ENCODE measurements around the gene RHOXF2.

Gene RHOXF2

DNA sequence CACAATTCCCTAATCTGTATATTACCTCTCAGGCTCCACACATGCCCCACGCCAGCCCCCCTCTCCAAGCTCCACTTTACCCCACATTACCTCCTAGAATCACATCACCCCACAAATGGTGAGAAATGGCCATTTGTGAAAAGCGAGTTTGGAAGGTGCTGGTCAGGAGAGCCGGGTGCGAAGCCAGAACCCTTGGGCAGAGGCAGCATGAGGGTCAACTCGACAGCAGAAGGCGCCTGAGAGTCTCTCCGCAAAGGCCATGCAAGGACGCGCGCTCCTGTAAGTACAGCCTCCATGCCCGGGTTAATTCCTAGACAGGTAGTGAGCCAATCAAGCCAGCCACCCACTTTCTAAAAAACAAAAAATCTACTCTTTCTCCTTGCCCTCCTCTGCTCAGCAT lies 42.4 kb downstream of the RHOXF2 start:
- DNase-seq (ENCODE audit: low read depth) = no peak

GRCh38 chrX:120205816-120206753 lies 47.7 kb downstream of the RHOXF2 start:
- DNase-seq (ENCODE audit: low read depth) = no peak

DNA sequence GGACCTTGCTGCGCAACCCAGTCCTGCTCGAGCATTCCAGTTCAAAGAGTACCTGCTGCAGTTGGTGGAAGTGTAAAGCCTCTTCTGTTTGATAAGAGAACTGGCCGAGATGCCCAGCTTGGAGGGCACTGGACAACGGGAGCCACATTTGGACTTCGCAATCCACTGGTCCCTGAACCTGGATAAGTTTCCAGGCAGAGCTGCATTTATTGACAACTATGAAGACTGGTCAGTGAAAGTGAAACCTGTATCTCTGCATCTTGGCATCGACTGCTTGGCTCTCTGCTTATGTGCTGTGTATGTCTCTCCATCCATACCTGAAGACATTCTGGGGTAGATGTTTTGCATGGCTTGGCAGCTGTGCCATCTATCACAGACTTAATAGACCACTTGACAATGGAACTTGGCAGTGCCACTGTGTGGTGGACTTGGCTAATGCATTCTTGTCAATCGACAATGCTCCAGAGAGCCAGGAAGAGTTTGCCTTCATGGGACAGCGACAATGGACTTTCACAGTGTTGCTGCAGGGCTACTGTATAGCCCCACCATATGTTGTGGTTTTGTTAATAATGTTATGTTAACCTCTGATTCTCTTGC lies 48.7 kb downstream of the RHOXF2 start:
- DNase-seq (ENCODE audit: low read depth) = no peak

GRCh38 chrX:120213438-120214265 lies 55.2 kb downstream of the RHOXF2 start:
- DNase-seq (ENCODE audit: low read depth) = peak; percentile 16

Data from activated T-helper 1 cell treated with Interleukin-2 at 50 U/mL for 16 hours (primary cell).